Kidney (tissue), 14 donors: ENCODE data around the gene LDLRAD4. TPM values are rescaled to one million over a fixed set of nuclear protein-coding genes. Genes with fewer than 3 reads are reported as not detected.

Source experiments
- DNase-seq, 5 donors: peaks; one replicate each; pipeline ENCODE4 v3.0.0-alpha.2; 2013 to 2020
- FAIRE-seq: peaks from 2 replicates; lab custom pipeline; 2012; peaks lifted over from hg19 to GRCh38; lab: Jason Lieb, UNC
- H3K27ac ChIP-seq, 2 donors: one replicate each; pipeline ENCODE4 v1.7.0; 2013; ENCODE audit warnings: low read depth in 2 of 2, low read length in 2 of 2, inconsistent platforms in 1 of 2
- H3K27me3 ChIP-seq: one replicate; pipeline ENCODE4 v1.7.1; 2013; ENCODE audit warnings: low read length, inconsistent platforms; ENCODE audit not compliant: control insufficient read depth, insufficient read depth
- H3K36me3 ChIP-seq, 3 donors: one replicate each; pipeline versions ENCODE4 v1.7.0 to v1.7.1; 2013; ENCODE audit warnings: low read length in 3 of 3, control low read depth in 1 of 3, inconsistent platforms in 1 of 3; ENCODE audit not compliant: insufficient read depth in 3 of 3, control insufficient read depth in 2 of 3
- H3K4me1 ChIP-seq, 3 donors: one replicate each; pipeline versions ENCODE4 v1.7.0 to v1.7.1; 2013; ENCODE audit warnings: low read length in 3 of 3, inconsistent platforms in 1 of 3, low read depth in 1 of 3; ENCODE audit not compliant: control insufficient read depth in 2 of 3, insufficient read depth in 2 of 3
- H3K4me3 ChIP-seq, 3 donors: one replicate each; pipeline versions ENCODE4 v1.7.0 to v1.8.1; 2013; ENCODE audit warnings: low read length in 3 of 3, control low read depth in 1 of 3, inconsistent platforms in 1 of 3
- H3K9ac ChIP-seq, 3 donors: one replicate each; pipeline versions ENCODE4 v1.7.0 to v1.7.1; 2013; ENCODE audit warnings: low read length in 3 of 3, control low read depth in 1 of 3, inconsistent platforms in 1 of 3
- H3K9me3 ChIP-seq, 3 donors: one replicate each; pipeline versions ENCODE4 v1.7.0 to v1.7.1; 2013; ENCODE audit warnings: low read length in 3 of 3, control low read depth in 1 of 3, inconsistent platforms in 1 of 3; ENCODE audit not compliant: control insufficient read depth in 2 of 3, insufficient read depth in 1 of 3
- CTCF ChIP-seq: IDR thresholded peaks from 3 replicates; pipeline ENCODE4 v1.5.1; 2012; ENCODE audit warnings: mild to moderate bottlenecking, moderate library complexity, borderline replicate concordance; ENCODE audit not compliant: insufficient read depth; ENCODE audit errors: extremely low read depth
- intact Hi-C: fragments of 100-400 bp; cut with DNase I; formaldehyde crosslinking; loops from one replicate; pipeline ENCODE4 v1.11.1; 2022
- polyA plus RNA-seq: library from polyadenylated mRNA; stranded (reverse); fragments of 350-450 nt; fragmentation: Illumina TruSeq; extraction: RNeasy Lipid Tissue Mini Kit (QIAGEN cat#74804); gene quantifications from one replicate; pipeline ENCODE4 v1.2.3, GENCODE V29; 2014; ENCODE audit warnings: low read depth, low replicate concordance; ENCODE audit not compliant: insufficient read depth
- total RNA-seq: library from RNA; stranded (reverse); fragmentation: NEBNext Ultra II Directional; extraction: Animal tissue kit (Norgen Biotek cat#: 25700); gene quantifications from one replicate; pipeline ENCODE4 v1.2.1, GENCODE V29; 2021
- donor health status: control.
- donor health status: control.
- donor health status: control.
- donor health status: control.
- donor health status: control.
- donor health status: DM: yes; HTN: yes; CAD: no.
- donor health status: Normal renal cell carcinoma (clear cell type).

LDLRAD4 gene
- total and polyA plus RNA-seq, 2 donors from 2014 or later = 2.3 to 42.3 TPM

- H3K4me3 ChIP-seq = no peak overlapping the region
- no peak for FAIRE-seq
Observed at GRCh38 chr18:13296867-13297574, 78.5 kb downstream of the LDLRAD4 start.

GRCh38 chr18:13298262-13298661 is 79.7 kb downstream of the LDLRAD4 start:
- no peak for TF ChIP-seq CTCF
- Histone ChIP-seq H3K9ac (no peak overlapping the region), H3K27me3 (no peaks in the 10 kb centered on the region), H3K4me1 (peaks cover 2 to 10% (median 8%) of the 10 kb centered on the region in 3 donors), H3K36me3 (no peaks in the 10 kb centered on the region), H3K27ac (no peak overlapping the region), H3K9me3 (no peaks in the 10 kb centered on the region), H3K4me3 (no peak overlapping the region)
- no peak for DNase-seq
- FAIRE-seq = no peak
- intact Hi-C loops = no loop called here

More at GRCh38 chr18:13296867-13297574, 78.5 kb downstream of the LDLRAD4 start:
- no peak for DNase-seq
- TF ChIP-seq CTCF = no peak
- no peaks in the 10 kb centered on the region for H3K36me3 ChIP-seq
- no peaks in the 10 kb centered on the region for H3K4me1 ChIP-seq
- H3K9me3 ChIP-seq = no peaks in the 10 kb centered on the region
- H3K27me3 ChIP-seq = no peaks in the 10 kb centered on the region
- H3K9ac ChIP-seq = no peak overlapping the region
- intact Hi-C loops = no loop called here
- H3K27ac ChIP-seq = no peak overlapping the region

- Histone ChIP-seq H3K36me3 (no peaks in the 10 kb centered on the region), H3K9me3 (no peaks in the 10 kb centered on the region), H3K9ac (no peak overlapping the region), H3K27me3 (no peaks in the 10 kb centered on the region), H3K4me1 (peaks cover 2 to 10% (median 8%) of the 10 kb centered on the region in 3 donors), H3K27ac (no peak overlapping the region), H3K4me3 (no peak overlapping the region)
- intact Hi-C loops = no loop called here
- FAIRE-seq (no peak), DNase-seq (no peak)
- no peak for TF ChIP-seq CTCF
Observed at GRCh38 chr18:13300029-13300428, 81.5 kb downstream of the LDLRAD4 start.

GRCh38 chr18:13300796-13301195 is 82.2 kb downstream of the LDLRAD4 start:
- H3K9me3 ChIP-seq = no peaks in the 10 kb centered on the region
- no peak for TF ChIP-seq CTCF
- H3K36me3 ChIP-seq = no peaks in the 10 kb centered on the region
- no peak overlapping the region for H3K27ac ChIP-seq
- no peaks in the 10 kb centered on the region for H3K27me3 ChIP-seq
- DNase-seq (no peak), FAIRE-seq (no peak)
- intact Hi-C loops = no loop called here
- no peak overlapping the region for H3K4me3 ChIP-seq
- no peak overlapping the region for H3K9ac ChIP-seq
- peaks cover 2 to 10% (median 8%) of the 10 kb centered on the region in 3 donors for H3K4me1 ChIP-seq
